ENCODE data around the gene MAPK12.

DNA sequence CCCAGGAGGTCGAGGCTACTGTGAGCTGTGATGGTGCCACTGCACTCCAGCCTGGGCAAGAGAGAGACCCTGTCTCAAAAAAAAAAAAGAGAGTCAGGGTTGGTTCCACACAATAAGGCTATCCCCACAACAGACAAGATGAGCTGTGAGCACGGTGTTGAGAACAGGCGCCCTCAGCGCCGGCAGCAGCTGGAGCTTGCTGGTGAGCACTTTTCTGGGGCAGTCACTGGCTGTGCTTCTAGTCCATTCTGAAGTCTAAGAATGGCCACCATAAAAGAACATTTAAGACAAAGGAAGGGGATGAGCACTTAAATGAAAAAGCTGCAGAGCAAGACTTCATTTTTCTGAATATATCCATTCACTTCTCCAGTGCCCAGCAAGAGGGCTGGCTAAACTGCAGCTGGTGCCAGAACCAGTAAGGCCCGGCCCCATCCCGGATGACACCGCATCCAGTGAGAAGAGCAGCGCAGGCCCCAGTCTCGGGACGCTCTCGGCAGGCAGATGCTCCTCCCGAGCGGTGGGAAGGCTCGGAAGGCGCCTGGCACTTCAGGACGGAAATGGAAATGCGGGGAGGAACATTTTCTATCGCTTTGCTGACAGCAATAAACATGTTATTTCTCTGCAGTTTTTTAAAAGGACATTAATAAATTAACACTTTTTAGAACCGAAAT is 28.9 kb downstream of the MAPK12 start:
- no peak for TF ChIP-seq NFXL1 (IDR thresholded peaks at IDR 0.05; ENCODE audit: borderline replicate concordance)
- TF ChIP-seq CTCF (IDR thresholded peaks at IDR 0.05 in 2 of 3, conservative IDR thresholded peaks at IDR 0.05 in 1 of 3; ENCODE audit: control insufficient read depth in 2 of 3, extremely low read depth in 1 of 3, insufficient read depth in 1 of 3, low read depth in 3 of 3, low read length in 3 of 3) = no peak
- no peak for TF ChIP-seq ZNF274 (IDR thresholded peaks at IDR 0.05; ENCODE audit: insufficient read depth, insufficient read length)
- TF ChIP-seq ZNF592 (IDR thresholded peaks at IDR 0.05) = no peak
- TF ChIP-seq TARDBP (IDR thresholded peaks at IDR 0.05; ENCODE audit: borderline replicate concordance) = no peak
- no peak for TF ChIP-seq SMAD1 (IDR thresholded peaks at IDR 0.05; ENCODE audit: low read depth, partially characterized antibody)
- no peak for TF ChIP-seq POLR2AphosphoS5 (IDR thresholded peaks at IDR 0.05; ENCODE audit: low read length)
- TF ChIP-seq, protein P1, sequence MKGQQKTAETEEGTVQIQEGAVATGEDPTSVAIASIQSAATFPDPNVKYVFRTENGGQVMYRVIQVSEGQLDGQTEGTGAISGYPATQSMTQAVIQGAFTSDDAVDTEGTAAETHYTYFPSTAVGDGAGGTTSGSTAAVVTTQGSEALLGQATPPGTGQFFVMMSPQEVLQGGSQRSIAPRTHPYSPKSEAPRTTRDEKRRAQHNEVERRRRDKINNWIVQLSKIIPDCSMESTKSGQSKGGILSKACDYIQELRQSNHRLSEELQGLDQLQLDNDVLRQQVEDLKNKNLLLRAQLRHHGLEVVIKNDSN (IDR thresholded peaks at IDR 0.05; ENCODE audit: borderline replicate concordance, extremely low read length, insufficient read depth, low read depth, low read length) = no peak
- TF ChIP-seq EGR1 (IDR thresholded peaks at IDR 0.05; ENCODE audit: borderline replicate concordance in 1 of 2, low read depth in 2 of 2, low read length in 2 of 2) = no peak
